DMS 273 treated with DMSO at 0.1 percent for 48 hours (cell line): Measurements from ENCODE around the gene REN.

Experiments used
- DNase-seq: peaks from one replicate; lab custom pipeline; 2025; lab: John Stamatoyannopoulos, UW

REN gene

GRCh38 chr1:204130981-204131892 lies 34.9 kb downstream of the REN start:
- no peak for DNase-seq

GRCh38 chr1:204130178-204130577 lies 36.0 kb downstream of the REN start:
- DNase-seq: no peak

- no peak for DNase-seq
Measured at GRCh38 chr1:204128964-204129896, 36.9 kb downstream of the REN start.

- DNase-seq: no peak
Measured at GRCh38 chr1:204128464-204128963, 37.6 kb downstream of the REN start.

GRCh38 chr1:204127597-204128242 lies 38.4 kb downstream of the REN start:
- DNase-seq: peak; percentile 61

- DNase-seq: no peak
Measured at GRCh38 chr1:204126956-204127355, 39.2 kb downstream of the REN start.

GRCh38 chr1:204126386-204126785 lies 39.8 kb downstream of the REN start:
- DNase-seq: no peak

GRCh38 chr1:204125759-204126351 lies 40.3 kb downstream of the REN start:
- DNase-seq: no peak

GRCh38 chr1:204124639-204125038 lies 41.5 kb downstream of the REN start:
- no peak for DNase-seq

- DNase-seq: no peak
Measured at GRCh38 chr1:204123376-204123775, 42.8 kb downstream of the REN start.

- DNase-seq: no peak
Measured at GRCh38 chr1:204121840-204122555, 44.1 kb downstream of the REN start.

GRCh38 chr1:204116539-204116938 lies 49.6 kb downstream of the REN start:
- DNase-seq: no peak

GRCh38 chr1:204115116-204115515 lies 51.0 kb downstream of the REN start:
- no peak for DNase-seq

GRCh38 chr1:204114606-204115005 lies 51.5 kb downstream of the REN start:
- no peak for DNase-seq

- DNase-seq: no peak
Measured at GRCh38 chr1:204113896-204114295, 52.2 kb downstream of the REN start.

- DNase-seq: no peak
Measured at GRCh38 chr1:204112876-204113730, 53.0 kb downstream of the REN start.

GRCh38 chr1:204110894-204111633 lies 55.1 kb downstream of the REN start:
- DNase-seq: no peak

GRCh38 chr1:204108312-204109141 lies 57.6 kb downstream of the REN start:
- no peak for DNase-seq
